Right lobe of liver (tissue), 4 donors: ENCODE measurements around the gene CCBE1.

ENCODE experiments used
- POLR2A ChIP-seq: fragments of 450-650 bp; IDR thresholded peaks from one replicate; pipeline ENCODE4 v1.6.1; 2017; ENCODE audit warnings: antibody characterized with exemption, mild to moderate bottlenecking
- TF ChIP-seq, protein P1 (sequence below), 4 donors: fragments of 200-600 bp in 3 of 4; fragments of 450-650 bp in 1 of 4; IDR thresholded peaks; one replicate each; pipeline versions ENCODE4 v1.5.1 to v1.8.0; 2016 to 2022; ENCODE audit warnings: antibody characterized with exemption in 4 of 4, mild to moderate bottlenecking in 2 of 4
- donor health status: DM: no; HTN: no; CAD: no.
- donor health status: DM: no; HTN: no; CAD: no.
- donor health status: DM: no; HTN: yes; CAD: no.

DNA sequence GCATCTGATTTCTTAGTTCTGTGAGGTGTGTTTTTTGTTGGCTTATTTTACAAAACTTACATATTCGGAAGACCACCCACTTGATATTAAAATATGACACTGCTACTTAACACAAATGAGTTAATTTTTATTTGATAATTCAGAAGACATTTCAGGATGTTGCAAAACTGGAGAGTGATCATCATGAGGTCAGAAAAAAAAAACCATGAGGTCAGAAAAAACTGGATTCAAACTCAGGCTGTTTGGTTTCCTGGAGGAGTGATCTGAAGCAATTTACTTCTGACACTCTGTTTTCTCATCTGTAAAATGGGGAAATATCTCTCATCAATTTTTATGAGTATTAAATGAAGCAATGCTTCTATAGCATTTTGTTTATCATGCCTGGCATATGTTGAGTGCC is 1.8 kb upstream of the CCBE1 start:
- TF ChIP-seq, protein P1, sequence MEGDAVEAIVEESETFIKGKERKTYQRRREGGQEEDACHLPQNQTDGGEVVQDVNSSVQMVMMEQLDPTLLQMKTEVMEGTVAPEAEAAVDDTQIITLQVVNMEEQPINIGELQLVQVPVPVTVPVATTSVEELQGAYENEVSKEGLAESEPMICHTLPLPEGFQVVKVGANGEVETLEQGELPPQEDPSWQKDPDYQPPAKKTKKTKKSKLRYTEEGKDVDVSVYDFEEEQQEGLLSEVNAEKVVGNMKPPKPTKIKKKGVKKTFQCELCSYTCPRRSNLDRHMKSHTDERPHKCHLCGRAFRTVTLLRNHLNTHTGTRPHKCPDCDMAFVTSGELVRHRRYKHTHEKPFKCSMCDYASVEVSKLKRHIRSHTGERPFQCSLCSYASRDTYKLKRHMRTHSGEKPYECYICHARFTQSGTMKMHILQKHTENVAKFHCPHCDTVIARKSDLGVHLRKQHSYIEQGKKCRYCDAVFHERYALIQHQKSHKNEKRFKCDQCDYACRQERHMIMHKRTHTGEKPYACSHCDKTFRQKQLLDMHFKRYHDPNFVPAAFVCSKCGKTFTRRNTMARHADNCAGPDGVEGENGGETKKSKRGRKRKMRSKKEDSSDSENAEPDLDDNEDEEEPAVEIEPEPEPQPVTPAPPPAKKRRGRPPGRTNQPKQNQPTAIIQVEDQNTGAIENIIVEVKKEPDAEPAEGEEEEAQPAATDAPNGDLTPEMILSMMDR (IDR thresholded peaks at IDR 0.05), result no peak
- no peak for TF ChIP-seq POLR2A
